GM23248 (cell line): ENCODE results near the gene BTBD8. TPM values are rescaled to one million over a fixed set of nuclear protein-coding genes. Genes with fewer than 3 reads are reported as not detected.

Source experiments
- DNase-seq: peaks from one replicate; pipeline ENCODE4 v3.0.0-alpha.2; 2015
- H2AFZ ChIP-seq: fragments of 200-600 bp; sonication (generic); 2 replicates; pipeline ENCODE4 v1.6.1; 2016; ENCODE audit warnings: antibody characterized with exemption
- H3F3A ChIP-seq: fragments of 200-600 bp; sonication (generic); 2 replicates; pipeline ENCODE4 v1.6.1; 2016; ENCODE audit warnings: mild to moderate bottlenecking, antibody characterized with exemption, mixed run types; ENCODE audit not compliant: insufficient read depth
- H3K27ac ChIP-seq: fragments of 200-600 bp; sonication (generic); 2 replicates; pipeline ENCODE4 v1.5.1; 2016; ENCODE audit warnings: mild to moderate bottlenecking
- H3K27me3 ChIP-seq: fragments of 200-600 bp; sonication (generic); replicated peaks from 2 replicates; pipeline ENCODE4 v1.6.1; 2016; ENCODE audit warnings: mild to moderate bottlenecking; ENCODE audit not compliant: insufficient read depth
- H3K36me3 ChIP-seq: fragments of 200-600 bp; sonication (generic); 2 replicates; pipeline ENCODE4 v1.6.1; 2016; ENCODE audit warnings: low read depth, mild to moderate bottlenecking
- H3K4me1 ChIP-seq: fragments of 200-600 bp; sonication (generic); 2 replicates; pipeline ENCODE4 v1.6.1; 2016; ENCODE audit warnings: mild to moderate bottlenecking; ENCODE audit not compliant: insufficient read depth
- H3K4me2 ChIP-seq: fragments of 200-600 bp; sonication (generic); one replicate; pipeline ENCODE4 v1.6.1; 2016; ENCODE audit warnings: mild to moderate bottlenecking; ENCODE audit not compliant: unreplicated experiment
- H3K4me3 ChIP-seq: fragments of 200-600 bp; sonication (generic); 2 replicates; pipeline ENCODE4 v1.5.1; 2016; ENCODE audit warnings: mild to moderate bottlenecking
- H3K79me2 ChIP-seq: fragments of 200-600 bp; sonication (generic); 2 replicates; pipeline ENCODE4 v1.6.1; 2016; ENCODE audit warnings: mild to moderate bottlenecking; ENCODE audit not compliant: insufficient read depth
- H3K9ac ChIP-seq: fragments of 200-600 bp; sonication (generic); 2 replicates; pipeline ENCODE4 v1.6.1; 2016; ENCODE audit warnings: mild to moderate bottlenecking
- H3K9me2 ChIP-seq: fragments of 200-600 bp; sonication (generic); 2 replicates; pipeline ENCODE4 v1.6.1; 2016; ENCODE audit warnings: mixed run types, mild to moderate bottlenecking, moderate library complexity; ENCODE audit not compliant: insufficient read depth
- H3K9me3 ChIP-seq: fragments of 200-600 bp; sonication (generic); one replicate; pipeline ENCODE4 v1.6.1; 2017; ENCODE audit warnings: low read depth
- H4K20me1 ChIP-seq: fragments of 200-600 bp; sonication (generic); 2 replicates; pipeline ENCODE4 v1.6.0; 2016; ENCODE audit not compliant: insufficient read depth
- EZH2 ChIP-seq: fragments of 200-600 bp; sonication (generic); IDR thresholded peaks from 2 replicates; pipeline ENCODE4 v1.6.1; 2018; ENCODE audit warnings: antibody characterized with exemption, mild to moderate bottlenecking; ENCODE audit not compliant: insufficient read depth, poor library complexity, severe bottlenecking
- EZH2phosphoT487 ChIP-seq: fragments of 200-600 bp; sonication (generic); IDR thresholded peaks from 2 replicates; pipeline ENCODE4 v1.6.1; 2018; ENCODE audit warnings: antibody characterized with exemption, moderate library complexity, mild to moderate bottlenecking, low read depth; ENCODE audit not compliant: insufficient read depth
- WGBS, 2 experiments: methylation state at CpG; one replicate each; pipeline ENCODE4 v1.1.6; 2015 to 2017; ENCODE audit warnings: low lambda C conversion rate in 2 of 2, low coverage in 1 of 2; ENCODE audit errors: missing lambda C conversion rate in 2 of 2; 5-methylcytosine and 5-hydroxymethylcytosine counted together
- in situ Hi-C: fragments of 300-500 bp; cut with MboI; formaldehyde crosslinking; loops from 2 replicates; pipeline ENCODE4 v1.15.0; 2020
- polyA plus RNA-seq: library from polyadenylated mRNA; unstranded; fragments of >200 nt; fragmentation: Nextera tagmentation; extraction: Ambion mirVana; gene quantifications from 2 replicates; pipeline ENCODE4 v1.2.1, GENCODE V29; 2016
- total RNA-seq: library from RNA; depleted of rRNA; stranded (reverse); fragments of >200 nt; shearing (Covaris generic); gene quantifications from 2 replicates; pipeline ENCODE4 v1.2.3, GENCODE V29; 2014; rRNA removed

BTBD8 gene
- total and polyA plus RNA-seq, 2 experiments from 2014 or later: 1.6 to 2.2 TPM

- H3K9me2 ChIP-seq: no peaks in the 10 kb centered on the region
- H3K9ac ChIP-seq: no peak within 1 kb of the TSS
- WGBS, 2 experiments: 87 to 90% methylated on average over 24 to 27 of the region's 27 CpGs
- H3K9me3 ChIP-seq: no peaks in the 10 kb centered on the region
- no peak within 1 kb of the TSS for H3K27ac ChIP-seq
- H3K4me3 ChIP-seq: no peak within 1 kb of the TSS
- no peak within 1 kb of the TSS for H3K4me2 ChIP-seq
- no peaks in the 10 kb centered on the region for H3K36me3 ChIP-seq
- TF ChIP-seq EZH2 (no peak), EZH2phosphoT487 (no peak)
- no peak within 1 kb of the TSS for H2AFZ ChIP-seq
- no peak for DNase-seq
- in situ Hi-C loops: no loop called here
- H3F3A ChIP-seq: no peaks in the 10 kb centered on the region
- no peaks in the 10 kb centered on the region for H3K79me2 ChIP-seq
- no peaks in the 10 kb centered on the region for H3K4me1 ChIP-seq
- no peaks in the 10 kb centered on the region for H3K27me3 ChIP-seq
- no peaks in the 10 kb centered on the region for H4K20me1 ChIP-seq
Observed at GRCh38 chr1:92217721-92218120, 137.6 kb downstream of the BTBD8 start, which contains the start of gene C1orf146. C1orf146 (plus strand) TSS chr1:92217915; CDS start chr1:92231421, 13,506 bp downstream.

GRCh38 chr1:92218559-92218958 is 138.4 kb downstream of the BTBD8 start:
- H3K27ac ChIP-seq: no peak overlapping the region
- H3K79me2 ChIP-seq: no peaks in the 10 kb centered on the region
- DNase-seq: no peak
- no peaks in the 10 kb centered on the region for H4K20me1 ChIP-seq
- no peak overlapping the region for H3K4me2 ChIP-seq
- no peaks in the 10 kb centered on the region for H3K9me2 ChIP-seq
- in situ Hi-C loops: no loop called here
- WGBS, 2 experiments: 69% methylated on average over 14 of the region's 14 CpGs
- H3K36me3 ChIP-seq: no peaks in the 10 kb centered on the region
- no peaks in the 10 kb centered on the region for H3K4me1 ChIP-seq
- H3K27me3 ChIP-seq: no peaks in the 10 kb centered on the region
- no peak overlapping the region for H3K9ac ChIP-seq
- no peaks in the 10 kb centered on the region for H3F3A ChIP-seq
- TF ChIP-seq EZH2phosphoT487 (no peak), EZH2 (no peak)
- H3K9me3 ChIP-seq: no peaks in the 10 kb centered on the region
- H2AFZ ChIP-seq: no peak overlapping the region
- no peak overlapping the region for H3K4me3 ChIP-seq

GRCh38 chr1:92219028-92219427 is 138.9 kb downstream of the BTBD8 start:
- Histone ChIP-seq H3K4me1 (no peaks in the 10 kb centered on the region), H3K4me3 (no peak overlapping the region), H3K27me3 (no peaks in the 10 kb centered on the region), H4K20me1 (no peaks in the 10 kb centered on the region), H3K9me2 (no peaks in the 10 kb centered on the region), H3K79me2 (no peaks in the 10 kb centered on the region), H3F3A (no peaks in the 10 kb centered on the region), H3K9ac (no peak overlapping the region), H3K36me3 (no peaks in the 10 kb centered on the region), H3K4me2 (no peak overlapping the region), H2AFZ (no peak overlapping the region), H3K27ac (no peak overlapping the region), H3K9me3 (no peaks in the 10 kb centered on the region)
- DNase-seq: no peak
- in situ Hi-C loops: no loop called here
- TF ChIP-seq EZH2 (no peak), EZH2phosphoT487 (no peak)

- H3K9me2 ChIP-seq: no peaks in the 10 kb centered on the region
- DNase-seq: no peak
- no peaks in the 10 kb centered on the region for H3F3A ChIP-seq
- H3K27me3 ChIP-seq: no peaks in the 10 kb centered on the region
- H3K27ac ChIP-seq: no peak overlapping the region
- no peak overlapping the region for H2AFZ ChIP-seq
- H3K4me3 ChIP-seq: no peak overlapping the region
- no peaks in the 10 kb centered on the region for H3K9me3 ChIP-seq
- in situ Hi-C loops: no loop called here
- H3K4me1 ChIP-seq: no peaks in the 10 kb centered on the region
- no peak for TF ChIP-seq EZH2phosphoT487
- no peak for TF ChIP-seq EZH2
- H3K36me3 ChIP-seq: no peaks in the 10 kb centered on the region
- no peak overlapping the region for H3K9ac ChIP-seq
- WGBS, 2 experiments: 28 to 37% methylated on average over 3 of the region's 3 CpGs
- no peaks in the 10 kb centered on the region for H4K20me1 ChIP-seq
- H3K4me2 ChIP-seq: no peak overlapping the region
- no peaks in the 10 kb centered on the region for H3K79me2 ChIP-seq
Observed at GRCh38 chr1:92228401-92228800, 148.3 kb downstream of the BTBD8 start.

- no peak for DNase-seq
- Histone ChIP-seq H3K79me2 (no peaks in the 10 kb centered on the region), H3K4me2 (no peak overlapping the region), H2AFZ (no peak overlapping the region), H3K4me3 (no peak overlapping the region), H3K27ac (no peak overlapping the region), H4K20me1 (no peaks in the 10 kb centered on the region), H3K9ac (no peak overlapping the region), H3K27me3 (no peaks in the 10 kb centered on the region), H3F3A (no peaks in the 10 kb centered on the region), H3K4me1 (no peaks in the 10 kb centered on the region), H3K9me3 (no peaks in the 10 kb centered on the region), H3K36me3 (no peaks in the 10 kb centered on the region), H3K9me2 (no peaks in the 10 kb centered on the region)
- 38 to 46% methylated on average over 1 of the region's 1 CpG for WGBS, 2 experiments
- TF ChIP-seq EZH2 (no peak), EZH2phosphoT487 (no peak)
- in situ Hi-C loops: no loop called here
Observed at GRCh38 chr1:92230736-92231135, 150.6 kb downstream of the BTBD8 start.

Other genes with a start within 250 kb of the BTBD8 start
- 25.4 and 26.5 TPM in 2 replicates for gene TGFBR3, start 194.2 kb upstream of the BTBD8 start, total RNA-seq
- gene TGFBR3, start 194.2 kb upstream of the BTBD8 start, polyA plus RNA-seq: 16.2 and 17.7 TPM in 2 replicates
- not detected in 2 replicates for gene BRDT, start 130.9 kb upstream of the BTBD8 start, total RNA-seq
- gene BRDT, start 130.9 kb upstream of the BTBD8 start, polyA plus RNA-seq: not detected in 2 replicates
- gene EPHX4, start 50.4 kb upstream of the BTBD8 start, total RNA-seq: not detected in 2 replicates
- gene EPHX4, start 50.4 kb upstream of the BTBD8 start, polyA plus RNA-seq: not detected in 2 replicates
- not detected in 2 replicates for gene SETSIP, start 4.9 kb upstream of the BTBD8 start, total RNA-seq
- not detected in 2 replicates for gene SETSIP, start 4.9 kb upstream of the BTBD8 start, polyA plus RNA-seq
- gene C1orf146, start 137.6 kb downstream of the BTBD8 start, total RNA-seq: not detected in 2 replicates
- not detected in 2 replicates for gene C1orf146, start 137.6 kb downstream of the BTBD8 start, polyA plus RNA-seq
- 10.7 and 13.0 TPM in 2 replicates for gene GLMN, start 218.6 kb downstream of the BTBD8 start, total RNA-seq
- gene GLMN, start 218.6 kb downstream of the BTBD8 start, polyA plus RNA-seq: 11.7 and 12.3 TPM in 2 replicates
- gene RPAP2, start 218.7 kb downstream of the BTBD8 start, total RNA-seq: 9.7 and 17.4 TPM in 2 replicates
- gene RPAP2, start 218.7 kb downstream of the BTBD8 start, polyA plus RNA-seq: 25.5 and 25.8 TPM in 2 replicates